ENCODE measurements around the gene RAB4A.

The RAB4A gene

DNA sequence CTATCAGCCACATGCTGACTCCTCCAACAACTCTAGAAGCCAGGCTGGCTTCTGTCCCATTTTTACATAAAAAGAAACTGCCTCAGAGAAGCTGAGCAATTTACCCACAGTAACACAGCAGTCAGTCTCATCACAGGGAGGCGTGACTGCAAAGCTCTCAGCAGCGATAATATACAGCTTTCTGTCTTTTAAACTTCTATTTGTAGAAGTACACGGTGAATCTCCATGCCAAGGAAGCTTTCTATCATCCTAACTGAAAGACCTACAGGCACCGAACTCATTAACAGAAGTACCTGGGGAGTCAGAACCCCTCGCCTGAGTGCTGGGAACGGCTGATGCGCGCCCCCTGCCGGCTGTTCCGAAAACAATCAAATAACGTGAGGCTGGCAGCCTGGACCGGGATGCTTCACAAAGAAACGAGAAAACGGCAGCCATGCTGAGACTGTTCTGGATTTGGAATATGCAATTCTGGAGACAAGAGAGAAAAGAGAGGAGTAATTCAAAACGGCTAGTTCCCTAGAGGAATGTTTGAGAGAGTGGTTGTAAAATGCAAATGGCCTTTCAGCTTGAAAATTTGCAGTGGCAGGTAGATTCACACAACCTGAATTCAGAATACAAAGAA lies 43.5 kb upstream of the RAB4A start:
- TF ChIP-seq, protein P1, sequence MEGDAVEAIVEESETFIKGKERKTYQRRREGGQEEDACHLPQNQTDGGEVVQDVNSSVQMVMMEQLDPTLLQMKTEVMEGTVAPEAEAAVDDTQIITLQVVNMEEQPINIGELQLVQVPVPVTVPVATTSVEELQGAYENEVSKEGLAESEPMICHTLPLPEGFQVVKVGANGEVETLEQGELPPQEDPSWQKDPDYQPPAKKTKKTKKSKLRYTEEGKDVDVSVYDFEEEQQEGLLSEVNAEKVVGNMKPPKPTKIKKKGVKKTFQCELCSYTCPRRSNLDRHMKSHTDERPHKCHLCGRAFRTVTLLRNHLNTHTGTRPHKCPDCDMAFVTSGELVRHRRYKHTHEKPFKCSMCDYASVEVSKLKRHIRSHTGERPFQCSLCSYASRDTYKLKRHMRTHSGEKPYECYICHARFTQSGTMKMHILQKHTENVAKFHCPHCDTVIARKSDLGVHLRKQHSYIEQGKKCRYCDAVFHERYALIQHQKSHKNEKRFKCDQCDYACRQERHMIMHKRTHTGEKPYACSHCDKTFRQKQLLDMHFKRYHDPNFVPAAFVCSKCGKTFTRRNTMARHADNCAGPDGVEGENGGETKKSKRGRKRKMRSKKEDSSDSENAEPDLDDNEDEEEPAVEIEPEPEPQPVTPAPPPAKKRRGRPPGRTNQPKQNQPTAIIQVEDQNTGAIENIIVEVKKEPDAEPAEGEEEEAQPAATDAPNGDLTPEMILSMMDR (IDR thresholded peaks at IDR 0.05; ENCODE audit: insufficient read depth, low read depth, low read length, missing control alignments): peak; percentile 79
- peak; percentile 76 for DNase-seq (ENCODE audit: low read depth)
- H3K4me3 ChIP-seq (ENCODE audit: low read length): no peak overlapping the region

DNA sequence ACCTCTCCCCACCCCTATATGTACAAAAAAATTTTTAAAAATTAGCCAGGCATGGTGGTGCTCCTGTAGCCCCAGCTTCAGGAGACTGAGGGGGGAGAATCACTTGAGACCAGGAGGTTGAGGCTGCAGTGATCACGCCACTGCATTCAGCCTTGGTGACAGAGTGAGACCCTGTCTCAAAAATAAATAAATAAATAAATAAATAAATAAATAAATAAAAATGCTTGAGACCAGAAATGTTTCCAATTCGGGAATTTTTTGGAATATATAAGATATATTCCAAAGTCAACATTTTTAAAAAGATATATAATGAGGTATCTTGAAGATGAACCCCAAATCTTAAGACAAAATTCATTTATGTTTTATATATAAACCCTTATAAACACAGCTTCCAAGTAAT lies 42.4 kb upstream of the RAB4A start:
- TF ChIP-seq, protein P1 (IDR thresholded peaks at IDR 0.05; ENCODE audit: insufficient read depth, low read depth, low read length, missing control alignments): no peak
- DNase-seq (ENCODE audit: low read depth): no peak
- H3K4me3 ChIP-seq (ENCODE audit: low read length): no peak overlapping the region

DNA sequence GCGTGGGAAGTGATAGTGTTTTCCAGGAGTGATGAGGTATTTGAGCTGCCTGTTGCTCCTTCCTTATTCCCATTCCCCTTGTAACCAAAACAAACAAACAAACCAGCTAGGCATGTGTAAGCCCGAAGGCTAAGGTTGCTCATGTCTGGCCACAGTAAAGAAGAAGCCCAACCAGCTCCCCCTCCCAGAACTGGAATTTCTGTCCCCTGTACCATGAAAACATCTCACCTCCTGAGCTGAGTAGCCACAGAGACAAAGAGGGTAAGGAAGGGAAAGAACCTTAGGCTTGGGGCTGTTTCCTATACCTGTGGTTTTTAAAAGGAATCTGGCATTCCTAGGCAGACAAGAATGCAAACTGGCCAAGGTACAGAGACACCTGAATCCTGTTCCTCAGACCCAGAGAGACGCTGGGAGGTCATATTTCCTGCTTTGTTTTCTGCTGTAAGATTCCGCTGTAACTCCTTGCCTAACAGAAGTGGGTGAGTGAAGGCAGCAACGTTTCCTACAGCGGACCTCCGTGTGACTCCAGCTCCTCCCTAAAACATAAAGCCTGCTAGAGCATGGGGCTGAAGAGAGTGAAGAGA lies 41.7 kb upstream of the RAB4A start:
- DNase-seq (ENCODE audit: low read depth): peak; percentile 93
- peak overlapping the region; percentile 5 for H3K4me3 ChIP-seq (ENCODE audit: low read length)
- TF ChIP-seq, protein P1 (IDR thresholded peaks at IDR 0.05; ENCODE audit: insufficient read depth, low read depth, low read length, missing control alignments): no peak

DNA sequence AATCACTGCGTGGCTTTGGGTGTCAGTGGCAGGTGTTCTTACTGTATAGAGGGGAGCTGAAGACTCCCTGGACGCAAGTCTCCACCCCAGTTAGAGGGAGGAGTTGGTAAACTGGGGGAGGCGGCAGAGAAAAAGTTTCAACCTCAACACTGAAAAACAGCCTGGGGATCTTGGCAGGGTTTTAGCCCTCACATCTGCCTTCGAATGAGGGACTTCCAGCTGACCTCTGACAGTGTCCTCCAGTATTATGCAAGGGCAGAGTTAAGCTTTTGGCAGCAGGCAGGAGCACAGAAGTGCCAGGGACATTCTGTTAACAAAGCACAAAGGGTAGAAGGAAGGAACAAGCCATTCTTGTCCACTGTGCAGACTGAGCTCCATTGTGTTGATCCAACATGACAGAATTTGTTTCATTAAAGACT lies 41.2 kb upstream of the RAB4A start:
- TF ChIP-seq, protein P1 (IDR thresholded peaks at IDR 0.05; ENCODE audit: insufficient read depth, low read depth, low read length, missing control alignments): no peak
- peak overlapping the region; percentile 5 for H3K4me3 ChIP-seq (ENCODE audit: low read length)
- no peak for DNase-seq (ENCODE audit: low read depth)

DNA sequence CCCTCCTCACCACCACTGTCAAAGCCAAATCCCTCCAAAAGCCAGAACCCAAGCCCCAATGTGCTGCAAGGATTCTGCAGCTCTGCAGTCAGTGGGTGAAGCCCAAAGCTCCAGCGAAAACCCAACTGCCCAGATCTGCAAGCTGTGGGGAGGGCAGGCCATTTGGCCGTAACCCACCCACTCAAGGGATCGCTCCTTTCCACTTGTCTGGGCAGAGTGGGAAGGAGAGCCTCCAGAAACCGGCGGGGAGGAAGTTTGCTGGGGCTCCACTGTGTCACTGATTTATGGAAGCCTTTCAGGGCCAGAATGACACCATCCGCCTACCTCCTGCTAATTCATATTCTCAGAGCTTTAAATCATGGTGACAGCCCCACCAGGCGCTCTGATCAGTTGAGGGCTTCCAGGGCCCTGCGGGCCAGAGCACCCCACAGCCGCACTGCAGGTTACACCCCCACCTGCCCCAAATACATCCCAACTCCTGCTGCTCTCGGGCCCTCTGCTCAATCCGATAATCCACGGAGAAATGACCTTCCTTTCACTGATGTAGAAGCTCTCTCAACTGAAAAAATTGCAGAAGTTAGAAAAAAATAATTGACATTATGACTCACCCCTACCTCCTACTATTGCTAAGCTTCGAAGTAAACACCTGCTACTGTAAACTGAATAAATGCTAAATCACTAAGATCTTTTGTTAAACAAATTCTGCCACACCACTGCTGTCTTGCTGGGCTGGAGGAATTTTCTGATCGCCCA lies 40.6 kb upstream of the RAB4A start:
- TF ChIP-seq, protein P1 (IDR thresholded peaks at IDR 0.05; ENCODE audit: insufficient read depth, low read depth, low read length, missing control alignments): no peak
- no peak overlapping the region for H3K4me3 ChIP-seq (ENCODE audit: low read length)
- peak; percentile 53 for DNase-seq (ENCODE audit: low read depth)

DNA sequence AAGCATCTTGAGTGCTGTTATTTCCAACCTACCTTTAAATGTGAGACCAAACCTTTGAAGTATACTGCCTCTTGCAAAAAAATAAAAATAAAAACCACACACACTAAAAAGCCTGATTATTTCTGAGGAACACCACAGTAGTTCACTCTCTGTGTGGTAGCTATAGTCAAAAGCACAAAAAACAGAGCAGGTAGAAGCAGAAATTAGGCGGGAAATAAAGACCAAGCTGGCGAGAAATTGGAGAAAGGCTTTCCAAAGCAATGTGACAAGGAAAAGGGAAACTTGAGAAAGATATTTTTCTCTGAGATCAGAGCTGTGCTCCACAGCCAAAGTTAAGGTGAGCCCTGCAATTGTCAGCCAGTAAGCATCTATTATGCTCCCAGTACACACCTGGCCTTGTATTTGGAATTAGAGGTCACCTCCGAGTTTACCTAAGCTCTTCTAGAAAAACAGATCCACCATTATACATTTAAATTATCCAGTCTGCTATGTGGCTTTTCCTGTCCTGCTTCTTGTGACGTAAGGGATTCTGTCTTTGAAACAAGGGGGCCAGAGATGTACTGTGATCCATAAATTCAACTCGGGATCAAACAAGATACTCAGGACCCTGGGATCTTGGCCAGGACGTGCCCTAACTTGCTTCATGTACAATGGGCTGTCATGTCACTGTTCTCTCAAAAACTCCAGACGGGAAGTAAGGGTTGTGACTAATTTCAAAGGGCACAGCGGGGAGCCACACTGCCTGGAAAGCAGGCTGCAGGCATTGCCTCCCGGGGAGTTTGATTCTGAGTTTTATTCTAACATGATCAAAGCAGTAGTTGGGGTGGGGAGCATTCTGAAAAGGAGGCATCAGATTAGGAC lies 39.8 kb upstream of the RAB4A start:
- H3K4me3 ChIP-seq (ENCODE audit: low read length): no peak overlapping the region
- TF ChIP-seq, protein P1 (IDR thresholded peaks at IDR 0.05; ENCODE audit: insufficient read depth, low read depth, low read length, missing control alignments): no peak
- peak; percentile 91 for DNase-seq (ENCODE audit: low read depth)
